HEK293 (cell line): Measurements from ENCODE around the gene BTRC.

Source experiments
- CTCF ChIA-PET: fragments of 350-600 bp; formaldehyde crosslinking; extraction: SDS; loops from one replicate; lab custom pipeline; 2021; ENCODE audit warnings: antibody characterized with exemption; lab: Yijun Ruan, JAX
- POLR2A ChIA-PET: fragments of 300-600 bp; formaldehyde crosslinking; extraction: SDS; loops from one replicate; lab custom pipeline; 2020; ENCODE audit warnings: antibody characterized with exemption, inconsistent platforms; lab: Yijun Ruan, JAX
- H3K27ac ChIP-seq: fragments of 200-500 bp; sonication (Bioruptor generic); 2 replicates; pipeline ENCODE4 v1.5.1; 2014; ENCODE audit warnings: low read depth, low read length, control low read depth, inconsistent platforms; ENCODE audit errors: extremely low read depth
- H3K36me3 ChIP-seq, 2 experiments: fragments of 200-500 bp in 1 of 2; sonication (Bioruptor generic) in 1 of 2; 1 replicate in 1 of 2; 2 replicates in 1 of 2; pipeline ENCODE4 v1.5.1; 2014 to 2017; ENCODE audit warnings: inconsistent platforms in 2 of 2, low read length in 2 of 2; ENCODE audit not compliant: control insufficient read depth in 2 of 2, insufficient read depth in 1 of 2
- H3K4me1 ChIP-seq: fragments of 200-500 bp; sonication (Bioruptor generic); 2 replicates; pipeline ENCODE4 v1.5.1; 2014; ENCODE audit warnings: mild to moderate bottlenecking, low read length, inconsistent platforms; ENCODE audit not compliant: control insufficient read depth, insufficient read depth
- H3K4me3 ChIP-seq: 2 replicates; pipeline ENCODE4 v1.5.1; 2011; ENCODE audit warnings: low read depth, mild to moderate bottlenecking, control low read depth, low read length, moderate library complexity
- H3K9me3 ChIP-seq: fragments of 200-500 bp; sonication (Bioruptor generic); 2 replicates; pipeline ENCODE4 v1.5.1; 2014; ENCODE audit warnings: low read depth, low read length, inconsistent platforms; ENCODE audit not compliant: control insufficient read depth, insufficient read depth
- ATF2 ChIP-seq: fragments of 450-650 bp; formaldehyde crosslinking; IDR thresholded peaks from 2 replicates; pipeline ENCODE4 v1.5.1; 2016; ENCODE audit warnings: missing biosample characterization, missing genetic modification characterization, low read depth
- CTCF ChIP-seq: fragments of 450-650 bp; formaldehyde crosslinking; IDR thresholded peaks from 2 replicates; pipeline ENCODE4 v1.5.1; 2016; ENCODE audit warnings: missing biosample characterization, missing genetic modification characterization
- EGR2 ChIP-seq: fragments of 450-650 bp; formaldehyde crosslinking; IDR thresholded peaks from 2 replicates; pipeline ENCODE4 v1.5.1; 2016; ENCODE audit warnings: low read depth, missing biosample characterization, missing genetic modification characterization
- FEZF1 ChIP-seq: fragments of 450-650 bp; formaldehyde crosslinking; IDR thresholded peaks from 2 replicates; pipeline ENCODE4 v1.5.1; 2016; ENCODE audit warnings: missing biosample characterization, missing genetic modification characterization
- HIC1 ChIP-seq: fragments of 450-650 bp; formaldehyde crosslinking; IDR thresholded peaks from 2 replicates; pipeline ENCODE4 v1.5.1; 2016; ENCODE audit warnings: missing biosample characterization, missing genetic modification characterization
- KLF10 ChIP-seq: fragments of 450-650 bp; IDR thresholded peaks from 2 replicates; pipeline ENCODE4 v1.5.1; 2018; ENCODE audit warnings: missing biosample characterization, mild to moderate bottlenecking, missing genetic modification characterization
- MYNN ChIP-seq: fragments of 450-650 bp; formaldehyde crosslinking; IDR thresholded peaks from 2 replicates; pipeline ENCODE4 v1.5.1; 2016; ENCODE audit warnings: missing biosample characterization, missing genetic modification characterization, borderline replicate concordance
- PRDM1 ChIP-seq: fragments of 450-650 bp; formaldehyde crosslinking; IDR thresholded peaks from 2 replicates; pipeline ENCODE4; 2016; ENCODE audit warnings: missing biosample characterization, missing genetic modification characterization
- REPIN1 ChIP-seq: fragments of 450-650 bp; formaldehyde crosslinking; IDR thresholded peaks from 2 replicates; pipeline ENCODE4 v1.5.1; 2017; ENCODE audit warnings: missing biosample characterization, missing genetic modification characterization, low read depth
- SALL2 ChIP-seq: fragments of 450-650 bp; formaldehyde crosslinking; IDR thresholded peaks from 2 replicates; pipeline ENCODE4 v1.5.0; 2017; ENCODE audit warnings: missing biosample characterization, mild to moderate bottlenecking, missing genetic modification characterization, borderline replicate concordance
- WT1 ChIP-seq: fragments of 450-650 bp; formaldehyde crosslinking; IDR thresholded peaks from 2 replicates; pipeline ENCODE4 v1.5.1; 2016; ENCODE audit warnings: missing biosample characterization, missing genetic modification characterization
- ZFP41 ChIP-seq: fragments of 450-650 bp; formaldehyde crosslinking; IDR thresholded peaks from 2 replicates; pipeline ENCODE4 v1.5.1; 2016; ENCODE audit warnings: missing biosample characterization, missing genetic modification characterization, borderline replicate concordance
- ZFP69B ChIP-seq: fragments of 450-650 bp; formaldehyde crosslinking; IDR thresholded peaks from 2 replicates; pipeline ENCODE4 v1.5.1; 2016; ENCODE audit warnings: missing biosample characterization, missing genetic modification characterization
- ZNF175 ChIP-seq: fragments of 450-650 bp; formaldehyde crosslinking; IDR thresholded peaks from 2 replicates; pipeline ENCODE4 v1.5.1; 2016; ENCODE audit warnings: missing biosample characterization, missing genetic modification characterization
- ZNF202 ChIP-seq: fragments of 450-650 bp; formaldehyde crosslinking; IDR thresholded peaks from 2 replicates; pipeline ENCODE4 v1.5.1; 2016; ENCODE audit warnings: missing biosample characterization, missing genetic modification characterization, borderline replicate concordance
- ZNF211 ChIP-seq: fragments of 450-650 bp; formaldehyde crosslinking; IDR thresholded peaks from 2 replicates; pipeline ENCODE4 v1.5.1; 2016; ENCODE audit warnings: low read depth, missing biosample characterization, missing genetic modification characterization
- ZNF398 ChIP-seq: fragments of 450-650 bp; formaldehyde crosslinking; IDR thresholded peaks from 2 replicates; pipeline ENCODE4 v1.5.1; 2017; ENCODE audit warnings: missing biosample characterization, missing genetic modification characterization
- ZNF423 ChIP-seq: fragments of 450-650 bp; formaldehyde crosslinking; IDR thresholded peaks from 2 replicates; pipeline ENCODE4 v1.5.1; 2016; ENCODE audit warnings: missing biosample characterization, missing genetic modification characterization
- ZNF510 ChIP-seq: fragments of 450-650 bp; formaldehyde crosslinking; IDR thresholded peaks from 2 replicates; pipeline ENCODE4 v1.5.1; 2018; ENCODE audit warnings: mild to moderate bottlenecking, missing genetic modification characterization, missing biosample characterization; ENCODE audit not compliant: insufficient replicate concordance
- ZNF624 ChIP-seq: fragments of 450-650 bp; formaldehyde crosslinking; IDR thresholded peaks from 2 replicates; pipeline ENCODE4 v1.5.1; 2017; ENCODE audit warnings: missing biosample characterization, missing genetic modification characterization
- ZNF639 ChIP-seq: fragments of 450-650 bp; formaldehyde crosslinking; IDR thresholded peaks from 2 replicates; pipeline ENCODE4 v1.5.1; 2016; ENCODE audit warnings: missing biosample characterization, missing genetic modification characterization
- ZNF658 ChIP-seq: fragments of 450-650 bp; formaldehyde crosslinking; IDR thresholded peaks from 2 replicates; pipeline ENCODE4; 2016; ENCODE audit warnings: missing biosample characterization, missing genetic modification characterization
- ZXDB ChIP-seq: fragments of 450-650 bp; formaldehyde crosslinking; IDR thresholded peaks from 2 replicates; pipeline ENCODE4 v1.5.1; 2016; ENCODE audit warnings: missing biosample characterization, missing genetic modification characterization

BTRC gene

GRCh38 chr10:101576211-101576863 is 222.4 kb downstream of the BTRC start (continued):
- TF ChIP-seq EGR2 (no peak), SALL2 (tag by site-specific recombination) (no peak), ZNF639 (tag by site-specific recombination) (no peak), ZXDB (no peak), CTCF (no peak), ZFP69B (tag by site-specific recombination) (peak; percentile 93)

GRCh38 chr10:101577121-101577871 is 223.3 kb downstream of the BTRC start:
- CTCF ChIA-PET: interaction anchor here (1.0 to 1.6 kb wide), 2 partner anchors 17 to 204 kb away, joined by 4 to 5 read pairs; no protein-coding TSS in a partner anchor
- TF ChIP-seq MYNN (tag by site-specific recombination) (no peak), ZFP41 (tag by site-specific recombination) (no peak), REPIN1 (tag by site-specific recombination) (no peak), ZNF202 (no peak), WT1 (tag by site-specific recombination) (no peak), ZNF624 (tag by site-specific recombination) (no peak), PRDM1 (tag by site-specific recombination) (no peak), HIC1 (tag by site-specific recombination) (no peak), ZNF510 (tag by site-specific recombination) (no peak), KLF10 (tag by site-specific recombination) (no peak), ZNF398 (no peak), ZNF658 (no peak), ZNF211 (tag by site-specific recombination) (no peak), ATF2 (tag by site-specific recombination) (no peak), ZNF423 (tag by site-specific recombination) (no peak), ZNF175 (no peak), FEZF1 (no peak)
- H3K4me1 ChIP-seq: no peaks in the 10 kb centered on the region

More at GRCh38 chr10:101577121-101577871, 223.3 kb downstream of the BTRC start:
- H3K36me3 ChIP-seq: peaks cover 4 to 44% of the 10 kb centered on the region in 2 experiments; a peak in 2 of 3 replicates
- H3K27ac ChIP-seq: no peak overlapping the region
- 0 out of 2 replicates have a peak, but pooled peaks cover 2% of the 10 kb centered on the region for H3K9me3 ChIP-seq
- POLR2A ChIA-PET: interaction anchor here (0.5 to 0.9 kb wide), 4 partner anchors 10 to 516 kb away, joined by 3 to 6 read pairs (median 4); partner anchors contain the start of genes DPCD and POLL
- no peak overlapping the region for H3K4me3 ChIP-seq
